Vagina (tissue), 2 donors: ENCODE data around the gene HSPA12A.

ENCODE experiments used
- CTCF ChIP-seq, 3 experiments: fragments of 450-650 bp in 2 of 3; fragments of 200-600 bp in 1 of 3; sonication (generic) in 1 of 3; IDR thresholded peaks; one replicate each; pipeline ENCODE4 v1.5.1; 2017 to 2019; ENCODE audit warnings: antibody characterized with exemption in 3 of 3, mild to moderate bottlenecking in 2 of 3, moderate library complexity in 2 of 3
- POLR2A ChIP-seq, 2 donors: fragments of 450-650 bp; IDR thresholded peaks; one replicate each; pipeline ENCODE4 v1.6.1; 2017; ENCODE audit warnings: antibody characterized with exemption in 2 of 2, mild to moderate bottlenecking in 2 of 2, moderate library complexity in 2 of 2
- POLR2AphosphoS5 ChIP-seq, 2 donors: sonication (generic); formaldehyde crosslinking; IDR thresholded peaks; one replicate each; pipeline ENCODE4 v1.9.0; 2017; ENCODE audit warnings: antibody characterized with exemption in 2 of 2, mild to moderate bottlenecking in 2 of 2, low read depth in 1 of 2; ENCODE audit not compliant: insufficient read depth in 1 of 2

GRCh38 chr10:116692225-116692624 is 50.1 kb downstream of the HSPA12A start:
- TF ChIP-seq CTCF (IDR thresholded peaks at IDR 0.05) (no peak), POLR2A (IDR thresholded peaks at IDR 0.05) (no peak), POLR2AphosphoS5 (IDR thresholded peaks at IDR 0.05; ENCODE audit: insufficient read depth in 1 of 2, low read depth in 1 of 2) (no peak)
